PC-9 (cell line): ENCODE data around the gene CANX.

Experiments
- EZH2 ChIP-seq: fragments of 200-600 bp; sonication (generic); IDR thresholded peaks from 2 replicates; pipeline ENCODE4 v1.8.0; 2017; ENCODE audit warnings: antibody characterized with exemption, low read depth
- TF ChIP-seq, protein P1 (sequence below): fragments of 200-600 bp; sonication (generic); conservative IDR thresholded peaks from 2 replicates; pipeline ENCODE4 v1.6.1; 2017; ENCODE audit warnings: mixed run types, antibody characterized with exemption, mild to moderate bottlenecking, moderate library complexity

DNA sequence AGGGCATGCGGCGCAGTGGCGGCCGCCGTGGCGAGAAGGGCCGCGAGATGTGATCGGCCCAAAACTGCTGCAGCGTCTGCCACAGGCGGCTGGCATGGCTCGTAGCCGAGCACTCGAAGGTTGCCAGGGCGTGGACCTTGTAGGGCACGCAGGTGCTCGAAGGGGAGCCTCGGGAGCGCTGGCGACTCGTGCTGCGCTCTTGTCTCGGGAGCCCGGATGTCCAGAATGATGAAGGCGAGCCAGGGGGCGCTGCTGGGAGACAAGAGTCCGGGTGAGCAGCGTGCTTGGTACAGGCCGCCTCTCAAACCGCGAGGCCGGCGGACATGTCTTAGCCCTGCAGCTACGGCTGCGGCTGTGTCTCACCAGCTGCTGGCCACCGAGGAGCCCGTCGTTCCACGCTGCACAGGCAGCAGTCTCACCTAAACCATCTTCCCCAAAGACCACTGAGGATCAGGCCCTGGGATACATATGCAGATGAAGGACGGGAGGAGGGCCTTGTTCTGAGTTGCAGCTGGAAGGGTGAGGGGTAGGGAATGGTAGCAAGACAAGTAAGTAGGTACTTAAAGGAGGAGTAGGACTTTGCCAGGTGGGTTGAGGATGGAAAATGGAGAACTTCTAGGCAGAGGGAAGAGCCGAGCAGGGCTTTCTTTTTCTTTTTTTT is 19.6 kb upstream of the CANX start:
- TF ChIP-seq, protein P1, sequence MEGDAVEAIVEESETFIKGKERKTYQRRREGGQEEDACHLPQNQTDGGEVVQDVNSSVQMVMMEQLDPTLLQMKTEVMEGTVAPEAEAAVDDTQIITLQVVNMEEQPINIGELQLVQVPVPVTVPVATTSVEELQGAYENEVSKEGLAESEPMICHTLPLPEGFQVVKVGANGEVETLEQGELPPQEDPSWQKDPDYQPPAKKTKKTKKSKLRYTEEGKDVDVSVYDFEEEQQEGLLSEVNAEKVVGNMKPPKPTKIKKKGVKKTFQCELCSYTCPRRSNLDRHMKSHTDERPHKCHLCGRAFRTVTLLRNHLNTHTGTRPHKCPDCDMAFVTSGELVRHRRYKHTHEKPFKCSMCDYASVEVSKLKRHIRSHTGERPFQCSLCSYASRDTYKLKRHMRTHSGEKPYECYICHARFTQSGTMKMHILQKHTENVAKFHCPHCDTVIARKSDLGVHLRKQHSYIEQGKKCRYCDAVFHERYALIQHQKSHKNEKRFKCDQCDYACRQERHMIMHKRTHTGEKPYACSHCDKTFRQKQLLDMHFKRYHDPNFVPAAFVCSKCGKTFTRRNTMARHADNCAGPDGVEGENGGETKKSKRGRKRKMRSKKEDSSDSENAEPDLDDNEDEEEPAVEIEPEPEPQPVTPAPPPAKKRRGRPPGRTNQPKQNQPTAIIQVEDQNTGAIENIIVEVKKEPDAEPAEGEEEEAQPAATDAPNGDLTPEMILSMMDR: no peak
- TF ChIP-seq EZH2: no peak
